ENCODE results near the gene NUTF2. TPM values are rescaled to one million over a fixed set of nuclear protein-coding genes. Genes with fewer than 3 reads are reported as not detected.

Gene NUTF2
- total RNA-seq, 2 donors from 2014 or later = 201 to 218 TPM

DNA sequence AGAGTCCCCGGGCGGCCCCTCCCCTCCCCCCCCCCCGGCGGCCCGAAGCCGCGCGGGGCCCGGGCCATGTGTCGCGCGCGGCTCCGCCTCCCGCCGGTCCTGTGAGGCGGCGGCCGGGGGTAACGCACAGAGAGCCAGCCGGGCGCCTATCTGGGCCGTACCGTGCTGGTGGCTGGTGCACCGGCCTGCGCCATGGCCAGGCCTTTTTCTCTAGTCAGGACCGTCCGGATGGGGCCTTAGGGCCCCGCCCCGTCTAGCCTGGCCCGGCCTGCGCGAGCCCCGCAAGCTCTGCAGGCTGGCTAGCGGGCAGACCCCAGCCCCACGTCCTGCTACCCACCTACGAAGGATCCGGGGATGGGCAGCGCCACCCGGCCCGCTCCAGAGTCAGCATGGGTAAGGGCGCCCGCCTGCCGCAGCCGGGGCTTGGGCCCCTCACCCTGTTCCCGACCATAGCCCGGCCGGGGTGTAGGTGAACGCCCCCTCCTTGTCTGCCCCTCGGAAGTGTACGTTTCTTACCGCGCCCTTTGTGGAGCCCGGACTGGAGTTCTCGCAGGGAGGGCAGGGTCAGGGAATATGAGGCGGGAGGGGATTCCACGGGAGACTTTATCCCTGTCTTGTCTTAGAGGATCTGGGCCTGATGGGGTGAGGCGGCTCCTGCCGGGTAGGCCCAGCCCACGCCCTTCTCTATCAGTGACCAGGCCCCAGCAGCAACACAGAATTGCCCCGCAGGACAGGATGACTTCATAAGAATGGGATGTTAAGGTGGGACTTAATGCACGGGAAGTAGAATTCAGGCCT, 530 bp downstream of the NUTF2 start, which contains the start of gene CENPT:
CENPT (minus strand) TSS at position 630 of the 798 bp plus-strand sequence. CDS start 13,834 bp downstream, outside the sequence.
- peak within 1 kb of the TSS; percentile 89 for H3K4me3 Mint-ChIP-seq
- H3K4me1 ChIP-seq (ENCODE audit: control insufficient read depth, insufficient read depth, low read length) = peaks cover 22% of the 10 kb centered on the region
- H3K9me3 Mint-ChIP-seq = no peaks in the 10 kb centered on the region
- H3K9ac ChIP-seq (ENCODE audit: extremely low read depth, low read length, poor library complexity, severe bottlenecking) = peak within 1 kb of the TSS; percentile 95
- 0 to 1% methylated on average over 25 to 61 of the region's 62 CpGs for WGBS, 2 experiments (ENCODE audit: insufficient coverage in 1 of 2, insufficient read length in 1 of 2)
- no peaks in the 10 kb centered on the region for H3K27me3 Mint-ChIP-seq (ENCODE audit: insufficient read depth)
- H3K27ac ChIP-seq (ENCODE audit: low read depth, low read length) = peak within 1 kb of the TSS; percentile 96
- peak; percentile 75 for DNase-seq
- H3K36me3 ChIP-seq (ENCODE audit: control insufficient read depth, insufficient read depth, low read length) = peaks cover 26% of the 10 kb centered on the region
- H3K4me3 ChIP-seq (ENCODE audit: low read length) = peak within 1 kb of the TSS; percentile 89
- H3K27ac Mint-ChIP-seq = peak within 1 kb of the TSS; percentile 95
- no peaks in the 10 kb centered on the region for H3K27me3 ChIP-seq (ENCODE audit: control insufficient read depth, insufficient read depth, low read length, poor library complexity, severe bottlenecking)
- H3K9me3 ChIP-seq (ENCODE audit: control insufficient read depth, low read length) = no peaks in the 10 kb centered on the region
- peaks cover 21% of the 10 kb centered on the region for H3K36me3 Mint-ChIP-seq (ENCODE audit: low read depth)
- peaks cover 43% of the 10 kb centered on the region for H3K4me1 Mint-ChIP-seq
- TF ChIP-seq, protein P1, sequence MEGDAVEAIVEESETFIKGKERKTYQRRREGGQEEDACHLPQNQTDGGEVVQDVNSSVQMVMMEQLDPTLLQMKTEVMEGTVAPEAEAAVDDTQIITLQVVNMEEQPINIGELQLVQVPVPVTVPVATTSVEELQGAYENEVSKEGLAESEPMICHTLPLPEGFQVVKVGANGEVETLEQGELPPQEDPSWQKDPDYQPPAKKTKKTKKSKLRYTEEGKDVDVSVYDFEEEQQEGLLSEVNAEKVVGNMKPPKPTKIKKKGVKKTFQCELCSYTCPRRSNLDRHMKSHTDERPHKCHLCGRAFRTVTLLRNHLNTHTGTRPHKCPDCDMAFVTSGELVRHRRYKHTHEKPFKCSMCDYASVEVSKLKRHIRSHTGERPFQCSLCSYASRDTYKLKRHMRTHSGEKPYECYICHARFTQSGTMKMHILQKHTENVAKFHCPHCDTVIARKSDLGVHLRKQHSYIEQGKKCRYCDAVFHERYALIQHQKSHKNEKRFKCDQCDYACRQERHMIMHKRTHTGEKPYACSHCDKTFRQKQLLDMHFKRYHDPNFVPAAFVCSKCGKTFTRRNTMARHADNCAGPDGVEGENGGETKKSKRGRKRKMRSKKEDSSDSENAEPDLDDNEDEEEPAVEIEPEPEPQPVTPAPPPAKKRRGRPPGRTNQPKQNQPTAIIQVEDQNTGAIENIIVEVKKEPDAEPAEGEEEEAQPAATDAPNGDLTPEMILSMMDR (conservative IDR thresholded peaks at IDR 0.05) = no peak

DNA sequence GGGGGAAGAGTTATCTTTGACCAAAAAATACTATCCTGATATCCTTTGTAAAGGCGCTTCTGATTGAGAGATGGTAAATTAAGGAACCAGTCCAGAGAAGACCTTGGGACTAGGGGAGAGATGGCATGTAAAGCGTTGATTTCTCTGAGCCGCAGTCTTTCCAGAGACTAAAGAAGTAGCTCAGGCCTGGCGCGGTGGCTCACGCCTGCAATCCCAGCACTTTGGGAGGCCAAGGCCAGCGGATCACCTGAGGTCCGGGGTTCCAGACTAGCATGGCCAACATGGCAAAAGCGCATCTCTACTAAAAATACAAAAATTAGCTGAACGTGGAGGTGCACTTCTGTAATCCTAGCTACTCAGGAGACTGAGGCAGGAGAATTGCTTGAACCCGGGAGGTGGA, 1.4 kb downstream of the NUTF2 start:
- 94% methylated on average over 10 to 11 of the region's 11 CpGs for WGBS, 2 experiments (ENCODE audit: insufficient coverage in 1 of 2, insufficient read length in 1 of 2)
- TF ChIP-seq, protein P1 (conservative IDR thresholded peaks at IDR 0.05) = no peak
- H3K4me3 Mint-ChIP-seq = peak overlapping the region; percentile 89
- H3K27me3 Mint-ChIP-seq (ENCODE audit: insufficient read depth) = no peaks in the 10 kb centered on the region
- peaks cover 21% of the 10 kb centered on the region for H3K36me3 Mint-ChIP-seq (ENCODE audit: low read depth)
- peak overlapping the region; percentile 95 for H3K9ac ChIP-seq (ENCODE audit: extremely low read depth, low read length, poor library complexity, severe bottlenecking)
- peaks cover 39% of the 10 kb centered on the region for H3K4me1 Mint-ChIP-seq
- peaks cover 22% of the 10 kb centered on the region for H3K4me1 ChIP-seq (ENCODE audit: control insufficient read depth, insufficient read depth, low read length)
- no peak for DNase-seq
- H3K36me3 ChIP-seq (ENCODE audit: control insufficient read depth, insufficient read depth, low read length) = peaks cover 29% of the 10 kb centered on the region
- no peaks in the 10 kb centered on the region for H3K9me3 Mint-ChIP-seq
- no peaks in the 10 kb centered on the region for H3K27me3 ChIP-seq (ENCODE audit: control insufficient read depth, insufficient read depth, low read length, poor library complexity, severe bottlenecking)
- no peaks in the 10 kb centered on the region for H3K9me3 ChIP-seq (ENCODE audit: control insufficient read depth, low read length)
- H3K27ac Mint-ChIP-seq = peak overlapping the region; percentile 95
- H3K27ac ChIP-seq (ENCODE audit: low read depth, low read length) = no peak overlapping the region
- peak overlapping the region; percentile 89 for H3K4me3 ChIP-seq (ENCODE audit: low read length)

DNA sequence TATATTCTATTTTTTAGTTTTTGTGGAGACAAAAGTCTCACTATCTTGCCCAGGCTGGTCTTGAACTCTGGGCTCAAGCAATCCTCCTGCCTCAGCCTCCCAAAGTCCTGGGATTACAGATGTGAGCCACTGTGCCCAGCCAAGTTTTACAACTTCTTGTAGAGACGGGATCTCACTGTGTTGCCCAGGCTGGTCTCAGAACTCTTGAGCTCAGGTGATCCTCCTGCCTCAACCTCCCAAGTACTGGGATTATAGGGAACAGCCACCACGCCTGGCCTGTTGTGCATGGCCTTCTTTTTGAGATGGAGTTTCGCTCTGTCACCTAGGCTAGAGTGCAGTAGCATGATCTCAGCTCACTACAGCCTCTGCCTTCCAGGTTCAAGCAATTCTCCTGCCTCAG, 6.9 kb downstream of the NUTF2 start:
- no peak overlapping the region for H3K4me3 Mint-ChIP-seq
- peaks cover 42% of the 10 kb centered on the region for H3K36me3 ChIP-seq (ENCODE audit: control insufficient read depth, insufficient read depth, low read length)
- WGBS, 2 experiments (ENCODE audit: insufficient coverage in 1 of 2, insufficient read length in 1 of 2) = 93 to 100% methylated on average over 2 to 3 of the region's 3 CpGs
- H3K9me3 ChIP-seq (ENCODE audit: control insufficient read depth, low read length) = no peaks in the 10 kb centered on the region
- no peak overlapping the region for H3K4me3 ChIP-seq (ENCODE audit: low read length)
- DNase-seq = no peak
- H3K27me3 ChIP-seq (ENCODE audit: control insufficient read depth, insufficient read depth, low read length, poor library complexity, severe bottlenecking) = no peaks in the 10 kb centered on the region
- H3K27ac ChIP-seq (ENCODE audit: low read depth, low read length) = no peak overlapping the region
- no peak overlapping the region for H3K9ac ChIP-seq (ENCODE audit: extremely low read depth, low read length, poor library complexity, severe bottlenecking)
- H3K4me1 Mint-ChIP-seq = peaks cover 41% of the 10 kb centered on the region
- TF ChIP-seq, protein P1 (conservative IDR thresholded peaks at IDR 0.05) = no peak
- no peaks in the 10 kb centered on the region for H3K9me3 Mint-ChIP-seq
- no peak overlapping the region for H3K27ac Mint-ChIP-seq
- no peaks in the 10 kb centered on the region for H3K27me3 Mint-ChIP-seq (ENCODE audit: insufficient read depth)
- peaks cover 22% of the 10 kb centered on the region for H3K4me1 ChIP-seq (ENCODE audit: control insufficient read depth, insufficient read depth, low read length)
- peaks cover 31% of the 10 kb centered on the region for H3K36me3 Mint-ChIP-seq (ENCODE audit: low read depth)

Measured in endodermal cell (in vitro differentiated cells).